Endothelial cell of umbilical vein (primary cell): ENCODE measurements around the gene PPM1E. TPM values are rescaled to one million over a fixed set of nuclear protein-coding genes. Genes with fewer than 3 reads are reported as not detected.
A peak's percentile ranks its signal among the peaks of the same experiment; 100 is the strongest.

Source experiments
- BruUV-seq: library from RNA; stranded (reverse); fragments of 400-500 nt; replicated peaks from 2 replicates; lab custom pipeline; 2021; lab: Mats Ljungman, UMichigan
- CTCF ChIA-PET: fragments of 300-600, 350-600 bp; sonication (Branson Sonifier 250); formaldehyde crosslinking; loops from one replicate; lab custom pipeline; 2021; ENCODE audit warnings: antibody characterized with exemption, inconsistent platforms; lab: Charles Lee
- POLR2A ChIA-PET: fragments of 300-600, 350-600 bp; sonication (Branson Sonifier 250); formaldehyde crosslinking; loops from one replicate; lab custom pipeline; 2021; ENCODE audit warnings: antibody characterized with exemption, inconsistent platforms; lab: Charles Lee
- DNase-seq: peaks from one replicate; pipeline ENCODE4 v3.0.0-alpha.2; 2011; ENCODE audit warnings: low read depth, low spot score
- FAIRE-seq: peaks from 2 replicates; lab custom pipeline; 2011; peaks lifted over from hg19 to GRCh38; lab: Jason Lieb, UNC
- H2AFZ ChIP-seq: 2 replicates; pipeline ENCODE4 v1.6.0; 2012; ENCODE audit warnings: low read depth, low read length, control low read depth, inconsistent platforms
- H3K27ac ChIP-seq: 2 replicates; pipeline ENCODE4 v1.5.1; 2011; ENCODE audit warnings: low read depth, mild to moderate bottlenecking, control low read depth, low read length, moderate library complexity; ENCODE audit not compliant: insufficient read depth
- H3K27me3 ChIP-seq, 2 experiments: 2 replicates each; pipeline versions ENCODE4 v1.6.0 to v1.6.1; 2011; ENCODE audit warnings: low read length in 2 of 2, mixed read lengths in 1 of 2; ENCODE audit not compliant: control insufficient read depth in 2 of 2, insufficient read depth in 2 of 2
- H3K36me3 ChIP-seq, 2 experiments: 2 replicates in 1 of 2; 3 replicates in 1 of 2; pipeline ENCODE4 v1.5.1; 2011; ENCODE audit warnings: low read length in 2 of 2, mild to moderate bottlenecking in 1 of 2, moderate library complexity in 1 of 2; ENCODE audit not compliant: control insufficient read depth in 2 of 2, insufficient read depth in 2 of 2; ENCODE audit errors: extremely low read depth in 1 of 2
- H3K4me1 ChIP-seq: 3 replicates; pipeline ENCODE4 v1.5.1; 2011; ENCODE audit warnings: mild to moderate bottlenecking, low read length; ENCODE audit not compliant: control insufficient read depth, insufficient read depth; ENCODE audit errors: extremely low read depth
- H3K4me2 ChIP-seq: 2 replicates; pipeline ENCODE4 v1.6.1; 2011; ENCODE audit warnings: low read length, control low read depth, mixed read lengths; ENCODE audit not compliant: insufficient read depth
- H3K4me3 ChIP-seq, 3 experiments: fragments of 200-600 bp in 1 of 3; sonication (generic), shearing (Covaris generic) in 1 of 3; replicated peaks in 1 of 3; 2 replicates each; pipeline ENCODE4 v1.5.1; 2011 to 2016; ENCODE audit warnings: control low read depth in 3 of 3, low read length in 3 of 3, mild to moderate bottlenecking in 2 of 3, inconsistent platforms in 1 of 3, low read depth in 1 of 3, moderate library complexity in 1 of 3; ENCODE audit not compliant: insufficient read depth in 1 of 3
- H3K79me2 ChIP-seq: 2 replicates; pipeline ENCODE4 v1.6.0; 2012; ENCODE audit warnings: low read length, inconsistent platforms; ENCODE audit not compliant: control insufficient read depth, insufficient read depth
- H3K9ac ChIP-seq: replicated peaks from 2 replicates; pipeline ENCODE3; 2011; ENCODE audit warnings: low read length, control low read depth; ENCODE audit not compliant: insufficient read depth; ENCODE audit errors: extremely low read depth
- H3K9me1 ChIP-seq: replicated peaks from 3 replicates; pipeline ENCODE4 v1.6.0; 2011; ENCODE audit warnings: mild to moderate bottlenecking, low read length; ENCODE audit not compliant: control insufficient read depth, insufficient read depth; ENCODE audit errors: extremely low read depth
- H3K9me3 ChIP-seq: replicated peaks from 2 replicates; pipeline ENCODE4 v1.5.1; 2012; ENCODE audit warnings: low read length, inconsistent platforms; ENCODE audit not compliant: control insufficient read depth, insufficient read depth
- H4K20me1 ChIP-seq: replicated peaks from 2 replicates; pipeline ENCODE3; 2011; ENCODE audit warnings: mild to moderate bottlenecking, low read length; ENCODE audit not compliant: control insufficient read depth, insufficient read depth; ENCODE audit errors: extremely low read depth
- EZH2 ChIP-seq: IDR thresholded peaks from 2 replicates; pipeline ENCODE4 v1.6.1; 2012; ENCODE audit warnings: borderline replicate concordance, low read depth, mild to moderate bottlenecking, moderate library complexity, low read length, inconsistent platforms; ENCODE audit not compliant: severe bottlenecking
- FOS ChIP-seq: IDR thresholded peaks from 2 replicates; pipeline ENCODE4 v1.6.1; 2011; ENCODE audit warnings: mild to moderate bottlenecking, low read length, moderate library complexity, borderline replicate concordance; ENCODE audit not compliant: insufficient read depth
- GATA2 ChIP-seq: IDR thresholded peaks from 2 replicates; pipeline ENCODE4 v1.7.0; 2011; ENCODE audit warnings: low read depth, mild to moderate bottlenecking, moderate library complexity, mixed read lengths, low read length; ENCODE audit not compliant: insufficient read length, insufficient read depth
- JUN ChIP-seq: IDR thresholded peaks from 2 replicates; pipeline ENCODE4 v1.6.1; 2011; ENCODE audit warnings: borderline replicate concordance, low read depth; ENCODE audit not compliant: insufficient read length, insufficient read depth
- MYC ChIP-seq: IDR thresholded peaks from one replicate; pipeline ENCODE4 v1.6.1; 2011; ENCODE audit warnings: mild to moderate bottlenecking, low read depth, low read length
- POLR2A ChIP-seq: IDR thresholded peaks from 2 replicates; pipeline ENCODE4 v1.6.1; 2012; ENCODE audit warnings: low read depth, mild to moderate bottlenecking, control low read depth, low read length
- POLR2AphosphoS5 ChIP-seq: IDR thresholded peaks from 2 replicates; pipeline ENCODE4 v1.6.1; 2012; ENCODE audit warnings: low read depth, mild to moderate bottlenecking, control low read depth, low read length, moderate library complexity; ENCODE audit not compliant: insufficient read depth
- dilution Hi-C: fragments of 300-500 bp; cut with MboI; formaldehyde crosslinking; loops from one replicate; pipeline ENCODE4 v1.15.0; 2019; ENCODE audit warnings: low sequenced_read_pairs; ENCODE audit not compliant: extremely low pct_ligation_motif_present
- intact Hi-C: fragments of 100-400 bp; cut with micrococcal nuclease; formaldehyde crosslinking; loops from one replicate; pipeline ENCODE4 v1.10.0; 2022
- polyA plus RNA-seq, 4 experiments: library from polyadenylated mRNA; depleted of rRNA in 3 of 4; stranded (reverse) in 3 of 4; unstranded in 1 of 4; fragments of >200 nt; gene quantifications; 2 replicates each; pipeline versions ENCODE4 v1.2.1 to v1.2.3, GENCODE V29; 2011 to 2012; ENCODE audit warnings: missing spikeins in 1 of 4
- total RNA-seq: library from RNA; stranded (reverse); gene quantifications from 2 replicates; pipeline ENCODE4 v1.2.3, GENCODE V29; 2021
- TF ChIP-seq, protein P1 (sequence below), 2 donors: IDR thresholded peaks; 1 replicate in 1 of 2; 2 replicates in 1 of 2; pipeline ENCODE4 v1.5.1; 2011; ENCODE audit warnings: low read length in 2 of 2, mild to moderate bottlenecking in 2 of 2, moderate library complexity in 2 of 2, control low read depth in 1 of 2, inconsistent platforms in 1 of 2, low read depth in 1 of 2; ENCODE audit not compliant: insufficient read depth in 1 of 2; ENCODE audit errors: extremely low read depth in 1 of 2
- TF ChIP-seq, protein P2 (sequence below): IDR thresholded peaks from 2 replicates; pipeline ENCODE4 v1.6.1; 2011; ENCODE audit not compliant: insufficient read depth, insufficient read length

Gene PPM1E
- total and polyA plus RNA-seq, 2 donors (not counting 3 experiments of a cell fraction or from before 2014, with no cell fraction given): 0.01 TPM; not detected in 1

DNA sequence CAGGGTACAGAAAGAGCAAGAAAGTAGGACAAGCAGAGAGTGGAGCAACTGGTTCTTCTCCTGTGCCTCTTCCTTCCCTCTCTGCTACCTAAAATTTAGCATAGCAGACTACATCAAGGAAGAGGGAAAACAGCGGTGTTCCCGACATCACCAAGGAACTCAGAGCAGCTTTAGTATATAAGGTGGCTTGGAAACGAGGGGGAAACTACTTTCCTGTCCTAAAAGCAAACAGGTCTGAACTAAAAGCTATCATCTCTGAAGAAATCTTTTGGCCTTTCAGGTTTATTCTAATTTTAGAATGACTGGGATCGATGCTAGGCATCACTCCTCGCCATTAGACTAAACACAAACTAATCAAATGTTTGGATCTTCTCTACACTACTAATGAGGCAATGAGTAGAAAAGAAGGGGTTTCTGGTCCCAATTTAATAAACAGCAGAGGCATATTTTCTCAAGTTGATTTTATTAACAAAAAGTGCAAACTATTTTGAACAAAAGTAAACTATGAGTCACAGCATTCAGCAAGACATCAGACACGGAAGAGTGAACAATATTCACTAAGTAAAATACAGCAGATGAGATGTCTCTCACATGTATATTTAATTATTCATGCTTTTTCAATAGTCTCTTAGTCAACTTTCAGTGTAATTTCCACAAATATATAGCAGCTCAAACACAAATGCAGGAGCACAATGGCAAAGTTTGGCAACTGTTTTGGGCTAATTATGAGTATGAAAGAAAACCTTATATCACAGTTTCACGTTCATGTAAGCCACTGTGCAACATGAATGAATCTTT, 242.3 kb downstream of the PPM1E start:
- TF ChIP-seq EZH2 (no peak), FOS (peak; percentile 48)
- no peaks in the 10 kb centered on the region for H3K27me3 ChIP-seq
- no peak overlapping the region for H3K4me3 ChIP-seq
- H3K9ac ChIP-seq: no peak overlapping the region
- DNase-seq (no peak), FAIRE-seq (peak; percentile 49)
- H3K79me2 ChIP-seq: no peaks in the 10 kb centered on the region
- no peak overlapping the region for H2AFZ ChIP-seq
- ChIA-PET CTCF (interaction anchor here (0.8 to 3.7 kb wide), 3 partner anchors 10 to 479 kb away, joined by 3 to 13 read pairs (median 3); no protein-coding TSS in a partner anchor), POLR2A (no interaction called here)
- no peak overlapping the region for H3K4me2 ChIP-seq
- no TSS peak for BruUV-seq
- peaks cover 25% of the 10 kb centered on the region for H3K4me1 ChIP-seq
- H3K9me1 ChIP-seq: no peaks in the 10 kb centered on the region
- intact Hi-C loops (no loop called here), dilution Hi-C loops (no loop called here)
- H3K27ac ChIP-seq: no peak overlapping the region
- no peaks in the 10 kb centered on the region for H4K20me1 ChIP-seq
- peaks cover 2 to 7% of the 10 kb centered on the region in 2 experiments for H3K36me3 ChIP-seq
- no peaks in the 10 kb centered on the region for H3K9me3 ChIP-seq

DNA sequence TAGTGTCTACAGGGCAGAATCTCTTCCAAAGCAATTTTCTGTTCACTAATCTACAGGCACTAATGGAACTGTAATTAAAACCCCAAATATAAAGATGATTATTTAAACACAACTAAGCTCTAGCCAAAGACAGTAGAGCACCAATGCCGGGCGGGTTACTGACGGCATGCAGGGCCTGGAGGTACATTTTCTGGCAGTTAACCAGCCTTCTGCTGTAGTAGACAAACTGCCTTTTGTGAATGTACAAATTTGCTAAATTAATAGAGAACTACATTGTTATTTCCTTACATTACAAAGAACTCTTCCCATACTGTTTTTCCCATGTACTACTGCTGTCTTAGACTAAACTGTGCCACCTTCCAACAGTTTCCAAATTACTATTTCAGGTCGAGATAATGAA, 243.2 kb downstream of the PPM1E start:
- peaks cover 26% of the 10 kb centered on the region for H3K4me1 ChIP-seq
- H2AFZ ChIP-seq: no peak overlapping the region
- no peak overlapping the region for H3K4me2 ChIP-seq
- no TSS peak for BruUV-seq
- dilution Hi-C loops: no loop called here
- H3K79me2 ChIP-seq: no peaks in the 10 kb centered on the region
- ChIA-PET POLR2A (no interaction called here), CTCF (interaction anchor here (1.6 to 3.7 kb wide), 2 partner anchors 11 to 288 kb away, joined by 3 to 13 read pairs; no protein-coding TSS in a partner anchor)
- H3K27me3 ChIP-seq: no peaks in the 10 kb centered on the region
- no peaks in the 10 kb centered on the region for H3K9me1 ChIP-seq
- peaks cover 2 to 5% of the 10 kb centered on the region in 2 experiments for H3K36me3 ChIP-seq
- no peak overlapping the region for H3K4me3 ChIP-seq
- H3K27ac ChIP-seq: no peak overlapping the region
- DNase-seq: no peak
- TF ChIP-seq, protein P1, sequence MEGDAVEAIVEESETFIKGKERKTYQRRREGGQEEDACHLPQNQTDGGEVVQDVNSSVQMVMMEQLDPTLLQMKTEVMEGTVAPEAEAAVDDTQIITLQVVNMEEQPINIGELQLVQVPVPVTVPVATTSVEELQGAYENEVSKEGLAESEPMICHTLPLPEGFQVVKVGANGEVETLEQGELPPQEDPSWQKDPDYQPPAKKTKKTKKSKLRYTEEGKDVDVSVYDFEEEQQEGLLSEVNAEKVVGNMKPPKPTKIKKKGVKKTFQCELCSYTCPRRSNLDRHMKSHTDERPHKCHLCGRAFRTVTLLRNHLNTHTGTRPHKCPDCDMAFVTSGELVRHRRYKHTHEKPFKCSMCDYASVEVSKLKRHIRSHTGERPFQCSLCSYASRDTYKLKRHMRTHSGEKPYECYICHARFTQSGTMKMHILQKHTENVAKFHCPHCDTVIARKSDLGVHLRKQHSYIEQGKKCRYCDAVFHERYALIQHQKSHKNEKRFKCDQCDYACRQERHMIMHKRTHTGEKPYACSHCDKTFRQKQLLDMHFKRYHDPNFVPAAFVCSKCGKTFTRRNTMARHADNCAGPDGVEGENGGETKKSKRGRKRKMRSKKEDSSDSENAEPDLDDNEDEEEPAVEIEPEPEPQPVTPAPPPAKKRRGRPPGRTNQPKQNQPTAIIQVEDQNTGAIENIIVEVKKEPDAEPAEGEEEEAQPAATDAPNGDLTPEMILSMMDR (IDR thresholded peaks at IDR 0.05; ENCODE audit: extremely low read depth in 1 of 2, insufficient read depth in 1 of 2, low read depth in 1 of 2, low read length in 2 of 2): no peak
- TF ChIP-seq GATA2: no peak
- TF ChIP-seq MYC: no peak
- TF ChIP-seq EZH2: no peak
- no peak for TF ChIP-seq FOS
- TF ChIP-seq, protein P2, sequence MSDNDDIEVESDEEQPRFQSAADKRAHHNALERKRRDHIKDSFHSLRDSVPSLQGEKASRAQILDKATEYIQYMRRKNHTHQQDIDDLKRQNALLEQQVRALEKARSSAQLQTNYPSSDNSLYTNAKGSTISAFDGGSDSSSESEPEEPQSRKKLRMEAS: no peak
- TF ChIP-seq POLR2AphosphoS5: no peak
- no peak for TF ChIP-seq POLR2A
- TF ChIP-seq JUN: no peak
- FAIRE-seq: no peak
- H3K9ac ChIP-seq: no peak overlapping the region
- intact Hi-C loops: no loop called here
- H3K9me3 ChIP-seq: no peaks in the 10 kb centered on the region
- no peaks in the 10 kb centered on the region for H4K20me1 ChIP-seq
